Measurements from ENCODE around the gene CCDC78. TPM values are rescaled to one million over a fixed set of nuclear protein-coding genes. Genes with fewer than 3 reads are reported as not detected.

CCDC78 gene
- total RNA-seq, 1 experiment from 2014 or later, result 22.9 TPM

- DNase-seq (ENCODE audit: low read depth, low spot score) (no peak), ATAC-seq (peak; percentile 74)
- Histone ChIP-seq H3K4me3 (replicated peaks in 1 of 2; ENCODE audit: low read depth in 1 of 2, low read length in 2 of 2) (peak overlapping the region; percentile 46 to 58), H3K4me2 (ENCODE audit: low read length) (peak overlapping the region; percentile 88), H2AFZ (ENCODE audit: low read depth, low read length, poor library complexity, severe bottlenecking) (no peak overlapping the region), H4K20me1 (ENCODE audit: insufficient read depth) (no peaks in the 10 kb centered on the region), H3K27ac (ENCODE audit: low read depth, low read length) (peak overlapping the region; percentile 96), H3K9me2 (ENCODE audit: insufficient read depth) (no peaks in the 10 kb centered on the region), H3K9me3 (ENCODE audit: control insufficient read depth in 1 of 2, insufficient read depth in 1 of 2, low read depth in 1 of 2, low read length in 2 of 2) (no peaks in the 10 kb centered on the region), H3K9ac (ENCODE audit: low read length) (peak overlapping the region; percentile 64), H3K27me3 (ENCODE audit: insufficient read depth, low read length) (no peaks in the 10 kb centered on the region), H3K36me3 (ENCODE audit: control insufficient read depth in 1 of 2, insufficient read depth in 2 of 2, low read length in 2 of 2) (no peaks in the 10 kb centered on the region), H3K4me1 (ENCODE audit: control insufficient read depth in 1 of 2, insufficient read depth in 2 of 2, low read length in 2 of 2) (peaks cover 10 to 31% of the 10 kb centered on the region in 2 experiments), H3K79me2 (ENCODE audit: insufficient read depth, low read length) (peaks cover 4% of the 10 kb centered on the region; the same call in 1 of the 2 replicates)
- intact Hi-C loops (cut with micrococcal nuclease), result no loop called here
- no TSS peak for BruUV-seq (replicated peaks)
- CTCF ChIA-PET, result interaction anchor here (1.0 to 1.6 kb wide), 5 partner anchors 9 to 408 kb away, joined by 3 to 6 read pairs (median 3); partner anchors contain the start of genes ANTKMT and FBXL16
- RAD21 ChIA-PET (ENCODE audit: low non-redundant PET in 1 of 2, low total read pairs in 2 of 2, uncharacterized antibody in 2 of 2, unreplicated experiment in 2 of 2), result no interaction called here
- POLR2A ChIA-PET, result interaction anchor here (1.0 to 1.6 kb wide), 3 partner anchors 11 to 26 kb away, joined by 3 to 5 read pairs (median 3); partner anchors contain the start of genes ANTKMT and JMJD8
- TF ChIP-seq ELF1 (IDR thresholded peaks at IDR 0.05; ENCODE audit: borderline replicate concordance, low read depth), result no peak
- TF ChIP-seq FOSL1 (IDR thresholded peaks at IDR 0.05; ENCODE audit: low read depth), result no peak
- TF ChIP-seq CBX3 (IDR thresholded peaks at IDR 0.05; ENCODE audit: low read depth), result peak; percentile 80; the same call in 1 of the 2 replicates
- no peak for TF ChIP-seq RAD21 (IDR thresholded peaks at IDR 0.05; ENCODE audit: low read depth)
- TF ChIP-seq SRF (IDR thresholded peaks at IDR 0.05; ENCODE audit: low read depth), result no peak
- no peak for TF ChIP-seq ZNF274 (IDR thresholded peaks at IDR 0.05; ENCODE audit: low read depth, low read length)
- no peak for TF ChIP-seq JUND (IDR thresholded peaks at IDR 0.05)
- TF ChIP-seq EZH2phosphoT487 (IDR thresholded peaks at IDR 0.05; ENCODE audit: borderline replicate concordance), result no peak
- TF ChIP-seq ATF3 (IDR thresholded peaks at IDR 0.05), result no peak
- peak; percentile 12 for TF ChIP-seq POLR2A (IDR thresholded peaks at IDR 0.05; ENCODE audit: borderline replicate concordance, extremely low read depth, insufficient read depth, insufficient read length)
- TF ChIP-seq EZH2 (IDR thresholded peaks at IDR 0.05), result no peak
- TF ChIP-seq EGR1 (IDR thresholded peaks at IDR 0.05; ENCODE audit: low read depth), result no peak
- TF ChIP-seq, protein P1, sequence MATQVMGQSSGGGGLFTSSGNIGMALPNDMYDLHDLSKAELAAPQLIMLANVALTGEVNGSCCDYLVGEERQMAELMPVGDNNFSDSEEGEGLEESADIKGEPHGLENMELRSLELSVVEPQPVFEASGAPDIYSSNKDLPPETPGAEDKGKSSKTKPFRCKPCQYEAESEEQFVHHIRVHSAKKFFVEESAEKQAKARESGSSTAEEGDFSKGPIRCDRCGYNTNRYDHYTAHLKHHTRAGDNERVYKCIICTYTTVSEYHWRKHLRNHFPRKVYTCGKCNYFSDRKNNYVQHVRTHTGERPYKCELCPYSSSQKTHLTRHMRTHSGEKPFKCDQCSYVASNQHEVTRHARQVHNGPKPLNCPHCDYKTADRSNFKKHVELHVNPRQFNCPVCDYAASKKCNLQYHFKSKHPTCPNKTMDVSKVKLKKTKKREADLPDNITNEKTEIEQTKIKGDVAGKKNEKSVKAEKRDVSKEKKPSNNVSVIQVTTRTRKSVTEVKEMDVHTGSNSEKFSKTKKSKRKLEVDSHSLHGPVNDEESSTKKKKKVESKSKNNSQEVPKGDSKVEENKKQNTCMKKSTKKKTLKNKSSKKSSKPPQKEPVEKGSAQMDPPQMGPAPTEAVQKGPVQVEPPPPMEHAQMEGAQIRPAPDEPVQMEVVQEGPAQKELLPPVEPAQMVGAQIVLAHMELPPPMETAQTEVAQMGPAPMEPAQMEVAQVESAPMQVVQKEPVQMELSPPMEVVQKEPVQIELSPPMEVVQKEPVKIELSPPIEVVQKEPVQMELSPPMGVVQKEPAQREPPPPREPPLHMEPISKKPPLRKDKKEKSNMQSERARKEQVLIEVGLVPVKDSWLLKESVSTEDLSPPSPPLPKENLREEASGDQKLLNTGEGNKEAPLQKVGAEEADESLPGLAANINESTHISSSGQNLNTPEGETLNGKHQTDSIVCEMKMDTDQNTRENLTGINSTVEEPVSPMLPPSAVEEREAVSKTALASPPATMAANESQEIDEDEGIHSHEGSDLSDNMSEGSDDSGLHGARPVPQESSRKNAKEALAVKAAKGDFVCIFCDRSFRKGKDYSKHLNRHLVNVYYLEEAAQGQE (IDR thresholded peaks at IDR 0.05; ENCODE audit: low read depth), result no peak
- no peak for TF ChIP-seq ZBTB33 (IDR thresholded peaks at IDR 0.05; ENCODE audit: extremely low read depth, insufficient replicate concordance, low read length)
- TF ChIP-seq POLR2AphosphoS5 (IDR thresholded peaks at IDR 0.05; ENCODE audit: low read depth, low read length), result peak; percentile 55
- peak; percentile 13 for TF ChIP-seq TCF7L2 (IDR thresholded peaks at IDR 0.05; ENCODE audit: borderline replicate concordance, extremely low read depth, insufficient read depth, insufficient read length)
- TF ChIP-seq, protein P2, sequence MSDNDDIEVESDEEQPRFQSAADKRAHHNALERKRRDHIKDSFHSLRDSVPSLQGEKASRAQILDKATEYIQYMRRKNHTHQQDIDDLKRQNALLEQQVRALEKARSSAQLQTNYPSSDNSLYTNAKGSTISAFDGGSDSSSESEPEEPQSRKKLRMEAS (IDR thresholded peaks at IDR 0.05), result peak; percentile 96
- peak; percentile 41; the same call in 1 of the 2 replicates for TF ChIP-seq SP1 (IDR thresholded peaks at IDR 0.05; ENCODE audit: low read depth)
- no peak for TF ChIP-seq CEBPB (IDR thresholded peaks at IDR 0.05; ENCODE audit: low read depth)
- TF ChIP-seq SIN3A (IDR thresholded peaks at IDR 0.05; ENCODE audit: low read depth), result no peak
These were observed 30.7 kb downstream of the CCDC78 start for GRCh38 chr16:695355-696089.

Data from HCT116 (cell line).